ENCODE results near the gene VCAN.

Gene VCAN

DNA sequence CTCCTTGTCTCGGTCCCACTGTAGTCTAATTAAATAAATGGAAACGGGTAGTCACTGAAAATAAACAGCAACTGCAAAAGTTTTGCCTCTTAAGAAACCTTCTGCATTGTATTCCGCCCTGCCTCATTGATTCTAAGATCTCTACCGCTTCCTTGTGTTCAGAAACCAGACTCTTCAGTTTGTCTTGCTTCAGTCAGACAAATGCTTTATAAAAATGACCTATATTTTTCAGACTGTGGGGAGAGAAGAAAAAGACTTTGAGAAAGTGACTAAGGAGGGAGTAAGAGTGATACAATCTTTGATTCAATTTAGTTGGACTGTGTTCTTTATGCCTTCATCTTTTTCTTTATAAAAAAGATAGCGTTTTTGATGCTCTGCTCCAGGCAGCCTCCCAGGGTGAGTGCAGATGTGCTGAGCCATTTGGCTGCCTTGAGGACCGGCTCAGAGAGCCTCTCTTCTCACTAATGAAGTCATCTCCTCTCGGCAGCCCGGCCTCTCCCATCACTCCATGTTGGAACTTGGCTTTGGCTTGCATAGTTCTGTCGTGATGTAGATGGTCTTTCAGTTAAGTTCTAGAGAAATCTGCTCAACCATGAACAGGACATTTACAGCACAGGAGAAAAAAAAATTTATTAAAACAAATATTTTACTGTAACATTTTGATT lies 4.0 kb upstream of the VCAN start:
- DNase-seq (ENCODE audit: low spot score): no peak

DNA sequence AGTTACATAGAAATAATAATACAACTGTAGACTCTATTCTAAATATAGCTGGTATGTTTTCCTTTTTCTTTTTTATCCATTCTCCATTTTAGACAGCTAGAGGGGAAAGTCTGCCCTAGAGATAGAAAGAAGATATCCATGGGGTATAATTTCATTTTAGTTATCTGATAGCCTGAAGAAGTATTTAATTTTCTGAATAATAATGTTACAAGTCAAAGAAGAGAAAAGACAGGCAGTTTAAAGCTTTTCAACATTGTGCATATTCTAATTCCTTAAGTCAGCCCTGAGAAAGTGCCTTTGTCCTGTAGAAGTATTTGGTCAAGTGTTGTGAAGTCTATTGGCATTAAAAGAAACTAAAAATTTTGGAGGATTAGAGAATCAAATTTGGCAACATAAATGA lies 2.5 kb upstream of the VCAN start:
- no peak for DNase-seq (ENCODE audit: low spot score)

DNA sequence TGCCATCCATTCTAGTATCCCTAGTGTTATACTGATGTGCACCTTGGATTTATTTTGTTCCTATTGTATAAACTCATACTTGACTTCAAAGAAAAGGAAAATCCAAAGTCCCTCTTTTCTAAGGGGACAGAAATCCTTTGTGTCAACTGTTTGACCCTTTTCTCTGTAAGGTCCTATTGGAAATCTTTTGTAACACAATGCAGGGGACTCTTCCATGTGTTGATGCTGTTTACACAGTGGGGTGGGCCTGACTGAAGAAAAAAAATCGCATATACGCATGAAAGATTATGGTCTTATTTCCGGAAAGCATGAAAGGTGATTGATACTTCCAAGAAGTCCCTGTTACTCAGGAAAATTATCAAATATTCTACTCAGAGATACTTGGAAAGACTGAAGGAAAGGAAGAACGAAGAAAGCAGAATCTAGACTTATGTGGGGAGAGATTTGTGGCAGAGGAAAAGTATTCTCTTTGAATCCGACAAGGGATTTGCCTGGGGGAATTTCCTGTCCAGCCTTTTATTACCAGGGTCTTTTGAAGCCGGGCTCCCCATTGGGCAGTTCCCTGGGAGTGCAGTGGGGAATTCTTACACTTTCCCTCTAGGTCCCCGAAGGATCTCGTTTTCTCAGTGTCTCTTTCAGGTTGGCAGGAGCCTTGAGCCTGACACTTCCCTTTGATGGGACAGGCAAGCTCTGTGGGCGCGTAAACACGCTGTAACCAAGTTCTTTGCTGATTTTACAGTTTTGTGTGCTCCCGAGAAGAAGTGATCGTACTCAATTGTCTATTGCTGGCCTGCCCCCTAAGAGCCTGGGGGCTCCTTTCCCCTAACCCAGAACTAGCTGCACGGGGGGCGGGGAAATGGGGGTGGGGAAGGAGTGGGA lies 779 bp upstream of the VCAN start:
- no peak for DNase-seq (ENCODE audit: low spot score)

- no peak for DNase-seq (ENCODE audit: low spot score)
These were observed 616 bp downstream of the VCAN start for GRCh38 chr5:83472213-83472507.

GRCh38 chr5:83472508-83473345 lies 1.2 kb downstream of the VCAN start:
- no peak for DNase-seq (ENCODE audit: low spot score)

DNA sequence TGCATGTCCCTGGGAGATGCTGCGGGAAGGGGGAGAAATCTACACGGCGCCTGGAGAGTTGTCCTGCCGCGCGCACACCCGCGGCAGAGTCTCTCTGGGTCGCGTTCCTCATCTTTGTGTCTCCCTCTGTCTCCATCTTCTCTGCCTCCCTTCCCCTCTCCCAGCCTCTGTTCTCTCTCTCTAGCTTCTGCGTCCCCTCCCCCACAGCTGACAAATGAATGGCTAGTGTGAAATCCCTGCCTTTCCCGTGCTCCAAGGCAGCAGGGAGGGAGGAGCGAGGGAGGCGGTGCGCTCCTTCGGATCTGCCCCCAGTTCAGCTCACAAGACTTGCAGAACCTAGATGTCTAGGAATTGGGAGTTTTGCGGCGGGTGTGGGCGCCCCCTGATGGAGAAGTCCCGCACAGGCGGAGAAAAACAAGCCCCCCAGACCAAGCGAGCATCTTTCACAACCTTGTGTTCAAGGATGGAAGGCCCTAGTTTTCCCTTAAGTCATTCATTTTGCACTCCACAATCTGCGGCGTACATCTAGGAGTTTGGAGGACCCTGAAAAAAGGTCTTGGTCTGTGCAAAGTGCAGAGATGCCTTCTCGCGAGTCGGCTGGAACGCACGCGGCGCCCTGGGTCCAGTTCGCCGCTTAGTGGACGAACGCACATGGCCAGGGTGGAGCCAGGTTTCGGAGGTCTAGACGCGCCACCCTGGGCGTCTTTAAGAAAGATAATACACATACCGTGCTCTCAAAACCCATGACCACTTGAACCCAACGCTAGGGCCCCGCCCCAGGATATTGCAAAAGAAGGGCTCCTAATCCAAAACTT lies 2.0 kb downstream of the VCAN start:
- peak; percentile 37 for DNase-seq (ENCODE audit: low spot score)

GRCh38 chr5:83474161-83474796 lies 2.7 kb downstream of the VCAN start:
- DNase-seq (ENCODE audit: low spot score): no peak

- no peak for DNase-seq (ENCODE audit: low spot score)
These were observed 3.4 kb downstream of the VCAN start for GRCh38 chr5:83474991-83475390.

DNA sequence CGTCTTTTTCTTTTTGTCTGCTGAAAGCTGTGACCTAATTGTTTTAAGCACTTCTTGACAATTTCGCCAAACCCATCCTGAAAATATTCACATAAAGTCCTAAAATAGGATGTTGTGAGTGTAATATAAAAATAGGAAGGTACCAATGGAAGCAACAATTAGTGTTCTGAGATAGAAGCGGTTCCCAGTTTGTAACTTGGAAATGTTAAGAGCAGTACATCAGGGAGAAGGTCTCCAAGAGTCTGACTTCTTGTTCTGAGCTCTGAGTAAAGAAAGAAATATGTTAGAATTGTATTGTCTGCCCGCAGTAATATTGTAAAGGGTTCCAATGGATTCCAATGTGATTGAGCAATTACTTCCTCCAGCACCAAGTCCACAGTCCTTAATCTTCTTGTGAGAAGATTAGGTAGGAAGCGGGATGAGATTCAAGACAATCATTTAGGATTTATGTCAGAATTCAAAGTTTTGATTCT lies 3.9 kb downstream of the VCAN start:
- DNase-seq (ENCODE audit: low spot score): no peak

DNA sequence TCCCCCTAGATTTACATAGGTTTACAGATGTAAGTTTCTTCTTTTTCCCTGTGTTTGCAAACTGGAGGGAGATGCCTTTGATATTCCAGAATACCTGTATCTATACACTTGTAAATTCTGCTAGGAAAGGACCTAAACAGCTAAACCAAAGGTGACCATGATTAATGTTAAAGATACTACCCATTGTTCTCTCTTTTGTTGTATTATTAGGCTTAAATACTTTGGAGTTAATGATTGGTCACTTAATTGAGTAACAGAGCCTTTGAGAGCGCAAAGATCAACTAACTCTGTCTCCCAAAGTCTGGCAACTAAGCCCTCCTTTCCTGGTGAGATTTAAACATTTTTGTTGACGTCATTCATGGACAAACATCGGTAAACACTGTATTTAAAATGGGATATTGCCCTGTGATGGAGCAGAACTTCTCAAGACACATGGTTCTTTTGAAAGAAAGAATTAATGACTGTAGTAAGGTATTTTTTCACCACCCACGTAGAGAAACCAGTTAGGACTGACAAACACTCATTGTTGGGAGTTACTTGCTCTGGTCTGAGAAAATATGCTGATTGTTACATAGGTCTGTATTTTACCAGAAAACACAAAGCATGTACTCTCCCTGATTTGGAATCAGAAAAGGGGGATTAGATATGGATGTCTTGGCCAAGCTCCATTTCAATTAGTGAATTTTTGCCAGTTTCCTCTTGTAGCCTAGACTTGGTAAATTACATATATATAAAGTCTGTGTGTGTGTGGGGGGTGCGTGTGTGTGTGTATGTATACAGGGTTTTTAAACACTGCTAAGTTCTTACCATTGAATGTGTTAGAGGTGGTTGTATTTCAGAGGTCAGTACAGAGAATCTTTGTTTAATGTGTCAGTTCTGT lies 4.6 kb downstream of the VCAN start:
- no peak for DNase-seq (ENCODE audit: low spot score)

GRCh38 chr5:83482961-83483360 lies 11.4 kb downstream of the VCAN start:
- DNase-seq (ENCODE audit: low spot score): no peak

GRCh38 chr5:83484294-83484693 lies 12.8 kb downstream of the VCAN start:
- no peak for DNase-seq (ENCODE audit: low spot score)

GRCh38 chr5:83485842-83486241 lies 14.3 kb downstream of the VCAN start:
- no peak for DNase-seq (ENCODE audit: low spot score)

- DNase-seq (ENCODE audit: low spot score): no peak
These were observed 15.6 kb downstream of the VCAN start for GRCh38 chr5:83487155-83487554.

GRCh38 chr5:83488271-83488670 lies 16.7 kb downstream of the VCAN start:
- DNase-seq (ENCODE audit: low spot score): no peak

- DNase-seq (ENCODE audit: low spot score): no peak
These were observed 17.3 kb downstream of the VCAN start for GRCh38 chr5:83488821-83489220.

DNA sequence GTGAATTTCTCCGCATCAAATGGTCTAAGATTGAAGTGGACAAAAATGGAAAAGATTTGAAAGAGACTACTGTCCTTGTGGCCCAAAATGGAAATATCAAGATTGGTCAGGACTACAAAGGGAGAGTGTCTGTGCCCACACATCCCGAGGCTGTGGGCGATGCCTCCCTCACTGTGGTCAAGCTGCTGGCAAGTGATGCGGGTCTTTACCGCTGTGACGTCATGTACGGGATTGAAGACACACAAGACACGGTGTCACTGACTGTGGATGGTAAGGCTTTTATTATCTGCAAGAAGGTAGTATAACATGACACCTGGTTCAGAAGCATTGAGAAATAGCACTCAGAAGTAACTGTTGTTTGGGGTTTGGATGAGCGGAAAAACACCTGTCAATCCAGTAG lies 18.7 kb downstream of the VCAN start:
- no peak for DNase-seq (ENCODE audit: low spot score)

- no peak for DNase-seq (ENCODE audit: low spot score)
These were observed 20.8 kb downstream of the VCAN start for GRCh38 chr5:83492331-83492730.

GRCh38 chr5:83493644-83494043 lies 22.1 kb downstream of the VCAN start:
- no peak for DNase-seq (ENCODE audit: low spot score)

- DNase-seq (ENCODE audit: low spot score): no peak
These were observed 22.6 kb downstream of the VCAN start for GRCh38 chr5:83494087-83494620.

All from CD4-positive, alpha-beta T cell treated with Interleukin-2 at 100 ng/mL for 4 hours (primary cell).